Spleen (tissue), 7 donors: Measurements from ENCODE around the gene ZNF442.

ENCODE experiments used
- CTCF ChIP-seq, 11 experiments: fragments of 200-600 bp in 7 of 11; fragments of 450-650 bp in 4 of 11; sonication (generic) in 4 of 11; IDR thresholded peaks in 8 of 11; conservative IDR thresholded peaks in 3 of 11; 1 replicate in 7 of 11; 2 replicates in 4 of 11; pipeline versions ENCODE4 v1.4.0 to v1.8.0; 2016 to 2021; ENCODE audit warnings: antibody characterized with exemption in 11 of 11, inconsistent platforms in 4 of 11, mild to moderate bottlenecking in 1 of 11
- POLR2A ChIP-seq, 3 donors: fragments of 450-650 bp; IDR thresholded peaks; one replicate each; pipeline ENCODE4 v1.5.1; 2017; ENCODE audit warnings: antibody characterized with exemption in 3 of 3, mild to moderate bottlenecking in 1 of 3
- POLR2AphosphoS5 ChIP-seq, 3 donors: sonication (generic); formaldehyde crosslinking; IDR thresholded peaks; one replicate each; pipeline ENCODE4 v1.5.1; 2017; ENCODE audit warnings: antibody characterized with exemption in 3 of 3
- donor health status: DM: no; HTN: no; CAD: no; lungs with moderate emphysema.
- donor health status: DM: no; HTN: no; CAD: no.
- donor health status: DM: no; HTN: no; CAD: no.

- TF ChIP-seq CTCF (IDR thresholded peaks at IDR 0.05 in 8 of 11, conservative IDR thresholded peaks at IDR 0.05 in 3 of 11) (peak; percentile 15 to 71 (median 59)), POLR2A (IDR thresholded peaks at IDR 0.05) (peak in 2 of 3 donors; percentile 15 to 73), POLR2AphosphoS5 (IDR thresholded peaks at IDR 0.05) (peak; percentile 87 to 96 (median 89))
Observed at GRCh38 chr19:12365236-12366162, at the start of gene ZNF442.
